Measurements from ENCODE around the gene HAL.

The HAL gene

GRCh38 chr12:95940514-95940913 is 55.6 kb downstream of the HAL start:
- DNase-seq (ENCODE audit: low read depth in 1 of 2, low spot score in 1 of 2): no peak
- in situ Hi-C loops (cut with HindIII; ENCODE audit: low pct_unique_long_range_greater_than_20kb, low sequenced_read_pairs): no loop called here
- no peak for TF ChIP-seq JUND (IDR thresholded peaks at IDR 0.05; ENCODE audit: low read depth)

Measured in T47D (cell line).